ENCODE data around the gene KCNMA1.

- no peak for TF ChIP-seq CTCF (IDR thresholded peaks at IDR 0.05; ENCODE audit: insufficient read depth, low read length, poor library complexity, severe bottlenecking)
- TF ChIP-seq EZH2phosphoT487 (conservative IDR thresholded peaks at IDR 0.05; ENCODE audit: low read length): no peak
Observed at GRCh38 chr10:77639756-77640155, 2.1 kb upstream of the KCNMA1 start.

Data from SU-DHL-6 (cell line).